ENCODE measurements around the gene LENG9. TPM values are rescaled to one million over a fixed set of nuclear protein-coding genes. Genes with fewer than 3 reads are reported as not detected.

Gene LENG9
- total RNA-seq, 1 donor from 2014 or later = 5.9 TPM

- peak; percentile 50 for DNase-seq
Observed at GRCh38 chr19:54439174-54439851, 24.3 kb downstream of the LENG9 start.

- DNase-seq = no peak
Observed at GRCh38 chr19:54436628-54437252, 26.8 kb downstream of the LENG9 start.

GRCh38 chr19:54436031-54436523 is 27.5 kb downstream of the LENG9 start:
- no peak for DNase-seq

- no peak for DNase-seq
Observed at GRCh38 chr19:54435551-54436016, 28.0 kb downstream of the LENG9 start.

GRCh38 chr19:54434873-54435214 is 28.7 kb downstream of the LENG9 start:
- no peak for DNase-seq

- no peak for DNase-seq
Observed at GRCh38 chr19:54434112-54434872, 29.3 kb downstream of the LENG9 start.

GRCh38 chr19:54433697-54434096 is 29.9 kb downstream of the LENG9 start:
- no peak for DNase-seq

- no peak for DNase-seq
Observed at GRCh38 chr19:54432144-54432738, 31.3 kb downstream of the LENG9 start.

- no peak for DNase-seq
Observed at GRCh38 chr19:54431255-54431838, 32.2 kb downstream of the LENG9 start.

GRCh38 chr19:54430306-54431254 is 33.0 kb downstream of the LENG9 start:
- DNase-seq = no peak

GRCh38 chr19:54429545-54430227 is 33.9 kb downstream of the LENG9 start:
- DNase-seq = no peak

- DNase-seq = no peak
Observed at GRCh38 chr19:54429176-54429495, 34.4 kb downstream of the LENG9 start.

- DNase-seq = no peak
Observed at GRCh38 chr19:54428323-54429175, 35.0 kb downstream of the LENG9 start.

- no peak for DNase-seq
Observed at GRCh38 chr19:54427586-54427985, 36.0 kb downstream of the LENG9 start.

GRCh38 chr19:54426291-54426931 is 37.2 kb downstream of the LENG9 start:
- DNase-seq = no peak

GRCh38 chr19:54425382-54425723 is 38.2 kb downstream of the LENG9 start:
- no peak for DNase-seq

GRCh38 chr19:54424660-54425381 is 38.8 kb downstream of the LENG9 start:
- no peak for DNase-seq

- DNase-seq = no peak
Observed at GRCh38 chr19:54424201-54424600, 39.4 kb downstream of the LENG9 start.

- DNase-seq = no peak
Observed at GRCh38 chr19:54422136-54422535, 41.4 kb downstream of the LENG9 start.
